GM08714 (cell line): Measurements from ENCODE around the gene ADAMTS18.

Source experiments
- H3K4me3 ChIP-seq: fragments of 200-500 bp; sonication (Bioruptor generic); 2 replicates; pipeline ENCODE4 v1.5.1; 2014; ENCODE audit warnings: mild to moderate bottlenecking, low read length, inconsistent platforms
- ZNF274 ChIP-seq: IDR thresholded peaks from 2 replicates; pipeline ENCODE4 v1.6.1; 2012; ENCODE audit warnings: mild to moderate bottlenecking, low read depth, low read length

Gene ADAMTS18

GRCh38 chr16:77386831-77387814, 47.7 kb downstream of the ADAMTS18 start:
- no peak overlapping the region for H3K4me3 ChIP-seq

GRCh38 chr16:77385481-77385880, 49.4 kb downstream of the ADAMTS18 start:
- H3K4me3 ChIP-seq = no peak overlapping the region
- no peak for TF ChIP-seq ZNF274

More at GRCh38 chr16:77386831-77387814, 47.7 kb downstream of the ADAMTS18 start:
- TF ChIP-seq ZNF274 = no peak

- H3K4me3 ChIP-seq = no peak overlapping the region
- TF ChIP-seq ZNF274 = no peak
Observed at GRCh38 chr16:77383606-77384187, 51.1 kb downstream of the ADAMTS18 start.

- no peak for TF ChIP-seq ZNF274
- no peak overlapping the region for H3K4me3 ChIP-seq
Observed at GRCh38 chr16:77376358-77376757, 58.5 kb downstream of the ADAMTS18 start.

- TF ChIP-seq ZNF274 = no peak
- no peak overlapping the region for H3K4me3 ChIP-seq
Observed at GRCh38 chr16:77375396-77375795, 59.4 kb downstream of the ADAMTS18 start.

GRCh38 chr16:77374384-77374783, 60.5 kb downstream of the ADAMTS18 start:
- H3K4me3 ChIP-seq = no peak overlapping the region
- TF ChIP-seq ZNF274 = no peak

- no peak overlapping the region for H3K4me3 ChIP-seq
- TF ChIP-seq ZNF274 = no peak
Observed at GRCh38 chr16:77373726-77374125, 61.1 kb downstream of the ADAMTS18 start.

DNA sequence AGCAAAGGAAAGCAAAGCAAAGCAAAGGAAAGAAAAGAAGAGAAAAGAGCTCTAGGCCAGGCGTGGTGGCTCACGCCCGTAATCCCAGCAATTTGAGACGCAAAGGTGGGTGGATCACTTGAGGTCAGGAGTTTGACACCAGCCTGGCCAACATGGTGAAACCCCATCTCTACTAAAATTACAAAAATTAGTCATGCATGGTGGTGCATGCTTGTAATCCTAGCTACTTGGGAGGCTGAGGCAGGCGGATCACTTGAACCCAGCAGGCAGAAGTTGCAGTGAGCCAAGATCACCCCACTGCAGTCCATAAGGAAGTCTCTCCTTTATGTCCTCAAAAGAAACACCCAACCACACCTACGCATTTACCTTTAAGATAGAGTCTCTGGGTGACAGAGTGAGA, 70.1 kb downstream of the ADAMTS18 start:
- H3K4me3 ChIP-seq = no peak overlapping the region
- no peak for TF ChIP-seq ZNF274

DNA sequence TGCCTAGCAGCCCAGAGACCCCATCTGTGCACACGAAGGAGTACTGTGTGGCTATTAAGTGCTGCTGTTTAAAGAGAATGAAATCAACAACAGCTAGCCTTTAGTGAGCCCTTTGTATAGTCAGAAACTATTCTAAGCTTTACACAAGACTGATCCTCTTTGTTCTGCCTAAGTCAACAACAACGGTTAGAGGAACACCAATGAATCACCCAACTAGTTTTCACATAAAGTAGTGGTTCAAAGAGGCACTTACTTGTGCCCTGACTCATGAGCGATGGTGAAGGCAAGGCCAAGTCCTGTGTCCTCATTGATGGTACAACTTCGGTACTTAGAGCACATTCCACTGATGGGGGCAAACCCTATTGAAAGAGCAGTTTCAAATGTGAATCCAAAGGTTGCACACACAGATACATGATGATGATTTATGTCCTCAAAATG, 75.8 kb downstream of the ADAMTS18 start:
- no peak for TF ChIP-seq ZNF274
- H3K4me3 ChIP-seq = no peak overlapping the region

DNA sequence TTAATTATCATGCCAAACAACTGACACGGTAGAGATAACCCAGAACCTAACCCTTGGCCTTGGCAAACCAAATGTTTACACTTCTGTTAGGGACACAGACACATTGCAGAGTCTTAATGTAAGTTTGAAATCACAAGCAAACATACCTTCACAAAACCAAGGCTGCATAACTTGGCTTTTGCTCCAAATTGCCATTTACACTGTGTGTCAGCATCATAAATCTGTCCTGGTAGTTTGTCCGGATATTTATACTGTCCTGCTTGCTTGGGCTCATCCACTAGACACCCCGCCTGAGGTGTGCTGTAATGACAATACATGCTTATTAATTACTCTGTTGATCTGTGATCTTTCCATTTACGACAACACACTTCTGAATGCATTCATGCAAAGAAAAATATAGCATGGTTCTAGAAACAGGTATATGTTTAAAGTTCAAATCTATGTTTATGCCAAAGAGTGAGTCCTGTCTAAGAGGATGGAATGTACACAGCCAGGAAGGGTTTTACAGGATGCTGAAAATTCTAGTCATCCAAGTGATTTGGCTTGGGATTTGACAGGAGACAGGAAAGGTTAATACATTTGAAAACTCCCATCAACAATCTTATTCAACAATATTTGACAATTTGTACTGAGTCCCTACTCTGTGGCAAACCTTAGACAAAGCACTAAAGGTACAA, 81.1 kb downstream of the ADAMTS18 start:
- no peak for TF ChIP-seq ZNF274
- H3K4me3 ChIP-seq = no peak overlapping the region

DNA sequence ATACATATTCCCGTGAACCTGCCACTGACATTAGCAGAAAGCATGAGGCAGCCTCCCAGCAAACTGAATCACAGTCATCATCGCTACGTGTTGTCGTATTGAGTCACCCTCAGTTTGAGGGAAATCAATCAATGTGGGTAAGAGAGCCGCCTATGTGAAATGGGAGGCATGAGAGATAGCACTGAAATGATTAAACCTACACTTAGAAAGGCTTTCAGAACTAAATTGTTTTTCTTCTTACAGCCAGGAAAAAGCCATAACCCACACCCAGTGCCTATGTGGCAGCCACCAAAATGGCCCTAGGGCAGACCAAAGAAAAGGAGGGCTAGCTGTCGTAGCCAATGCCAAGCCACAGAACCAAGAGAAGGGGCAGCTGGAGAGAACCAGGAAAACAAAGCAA, 90.5 kb downstream of the ADAMTS18 start:
- no peak overlapping the region for H3K4me3 ChIP-seq
- no peak for TF ChIP-seq ZNF274

DNA sequence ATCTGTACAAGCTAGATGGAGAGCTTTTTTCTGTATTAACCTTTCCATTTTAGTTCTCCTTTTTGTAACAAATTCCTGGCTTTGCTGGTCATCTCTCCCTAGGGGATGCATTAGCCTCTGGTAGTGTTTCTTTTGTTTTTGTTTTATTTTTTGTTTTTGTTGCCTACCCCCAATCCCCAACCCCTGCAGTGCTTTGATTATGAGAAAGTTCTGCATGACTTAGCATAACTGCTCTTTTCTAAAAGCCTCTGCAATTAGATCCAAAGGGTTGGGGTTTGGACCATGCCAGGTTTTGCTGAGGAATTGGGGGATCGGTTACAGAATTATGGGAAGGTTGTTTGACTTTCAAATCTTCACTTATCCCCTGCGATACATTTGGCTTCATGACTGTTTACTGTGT, 98.2 kb downstream of the ADAMTS18 start:
- H3K4me3 ChIP-seq = no peak overlapping the region
- TF ChIP-seq ZNF274 = no peak

DNA sequence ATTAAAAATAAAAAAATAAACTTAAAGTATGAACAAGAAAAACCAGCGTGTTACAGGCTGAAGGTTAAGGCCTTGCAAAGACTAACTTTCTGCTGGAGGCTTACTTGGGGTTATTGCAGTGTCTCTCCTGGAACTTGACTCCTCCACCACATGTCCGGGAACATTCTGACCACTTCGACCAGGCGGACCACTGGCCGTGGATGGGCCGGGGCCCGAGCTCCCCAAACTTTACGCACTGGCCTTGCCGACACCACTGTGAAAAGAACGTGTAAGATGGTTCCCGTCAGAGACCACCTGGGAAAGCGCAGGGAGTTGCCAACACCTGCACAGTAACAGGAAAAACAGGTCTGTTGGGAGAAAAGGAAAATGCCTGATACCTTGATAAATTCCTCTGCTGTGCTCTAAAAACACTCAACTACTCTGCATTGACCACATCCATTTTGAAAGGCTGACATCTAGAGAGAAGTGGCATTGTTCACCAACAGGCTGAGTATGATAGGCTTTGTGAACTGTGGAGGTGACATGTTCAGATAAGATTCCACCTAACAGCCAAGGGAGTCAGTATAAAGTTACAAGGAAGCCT, 99.1 kb downstream of the ADAMTS18 start:
- TF ChIP-seq ZNF274 = no peak
- H3K4me3 ChIP-seq = no peak overlapping the region

- H3K4me3 ChIP-seq = no peak overlapping the region
- TF ChIP-seq ZNF274 = no peak
Observed at GRCh38 chr16:77332792-77333191, 102.0 kb downstream of the ADAMTS18 start.
